ENCODE results near the gene OTX1.

- TF ChIP-seq ELF1 (IDR thresholded peaks at IDR 0.05) (no peak), CTCF (IDR thresholded peaks at IDR 0.05) (no peak), POLR2AphosphoS5 (IDR thresholded peaks at IDR 0.05; ENCODE audit: low read depth, low read length) (no peak), USF1 (IDR thresholded peaks at IDR 0.05; ENCODE audit: borderline replicate concordance, low read depth) (no peak)
Observed at GRCh38 chr2:63066265-63066664, 15.6 kb downstream of the OTX1 start.
